ENCODE measurements around the gene KLHL2. TPM values are rescaled to one million over a fixed set of nuclear protein-coding genes. Genes with fewer than 3 reads are reported as not detected.

KLHL2 gene
- total RNA-seq, 4 donors from 2014 or later = 9.2 to 19.8 (median 12.0) TPM

DNA sequence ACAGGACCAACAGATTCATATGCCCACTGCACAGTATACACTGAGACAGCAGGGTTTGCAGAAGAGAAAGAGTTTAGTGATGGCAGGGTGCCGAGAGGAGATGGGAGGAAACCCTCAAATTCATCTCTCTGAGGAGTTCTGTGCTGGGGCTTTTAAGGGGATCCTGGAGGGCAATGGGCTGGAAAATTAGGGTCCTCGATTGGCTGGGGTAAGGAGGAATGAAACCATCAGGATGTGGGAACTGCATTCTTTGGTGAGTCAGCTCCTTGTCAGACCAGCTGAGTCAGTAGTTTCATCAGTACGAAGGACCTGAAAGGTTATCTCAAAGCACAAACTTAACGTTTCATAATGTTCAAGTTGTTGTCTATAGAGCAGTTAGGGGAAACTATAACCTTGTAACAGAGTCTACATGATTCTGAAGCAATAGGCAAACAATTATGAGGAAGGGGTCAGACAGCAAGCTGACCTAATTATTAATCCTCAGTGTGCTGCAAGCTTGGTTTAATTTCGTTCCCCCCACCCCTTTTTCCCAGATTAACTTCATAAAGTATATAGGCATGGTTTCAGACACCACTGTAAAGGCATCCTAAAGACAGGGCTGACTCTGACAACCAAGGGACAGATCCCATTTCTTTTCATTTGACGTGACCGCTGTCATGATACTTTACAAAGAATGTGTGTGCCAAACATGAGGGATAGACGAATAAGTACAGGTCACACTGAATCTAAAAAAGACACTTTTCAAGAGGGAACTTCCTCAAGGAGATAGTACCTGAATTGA lies 118.6 kb downstream of the KLHL2 start:
- in situ Hi-C loops (cut with MboI; ENCODE audit: low pct_ligation_motif_present in 1 of 4, low pct_unique_long_range_greater_than_20kb in 1 of 4, low sequenced_read_pairs in 3 of 4) (loop anchor here in 2 of 4 donors (10.0 to 25.0 kb wide), 3 partner anchors 114 to 189 kb away; partner anchors contain the start of gene KLHL2 (in 2 of the 2)), intact Hi-C loops (cut with DNase I; ENCODE audit: low total_unique reads) (no loop called here)
- Histone ChIP-seq H3K4me3 (peak overlapping the region in 1 of 4 donors; percentile 78), H3K36me3 (no peaks in the 10 kb centered on the region), H3K4me1 (peaks cover 10 to 35% (median 21%) of the 10 kb centered on the region in 4 donors), H3K9me3 (no peaks in the 10 kb centered on the region), H3K27me3 (no peaks in the 10 kb centered on the region), H3K27ac (peak overlapping the region in 1 of 4 donors; percentile 92)
- 60 to 70% methylated on average over 7 to 8 of the region's 8 CpGs for whole genome bisulfite sequencing, 2 donors (ENCODE audit: low coverage in 1 of 2)
- TF ChIP-seq POLR2AphosphoS5 (IDR thresholded peaks at IDR 0.05) = no peak
- TF ChIP-seq EP300 (IDR thresholded peaks at IDR 0.05; ENCODE audit: low read depth) = no peak
- TF ChIP-seq, protein P1, sequence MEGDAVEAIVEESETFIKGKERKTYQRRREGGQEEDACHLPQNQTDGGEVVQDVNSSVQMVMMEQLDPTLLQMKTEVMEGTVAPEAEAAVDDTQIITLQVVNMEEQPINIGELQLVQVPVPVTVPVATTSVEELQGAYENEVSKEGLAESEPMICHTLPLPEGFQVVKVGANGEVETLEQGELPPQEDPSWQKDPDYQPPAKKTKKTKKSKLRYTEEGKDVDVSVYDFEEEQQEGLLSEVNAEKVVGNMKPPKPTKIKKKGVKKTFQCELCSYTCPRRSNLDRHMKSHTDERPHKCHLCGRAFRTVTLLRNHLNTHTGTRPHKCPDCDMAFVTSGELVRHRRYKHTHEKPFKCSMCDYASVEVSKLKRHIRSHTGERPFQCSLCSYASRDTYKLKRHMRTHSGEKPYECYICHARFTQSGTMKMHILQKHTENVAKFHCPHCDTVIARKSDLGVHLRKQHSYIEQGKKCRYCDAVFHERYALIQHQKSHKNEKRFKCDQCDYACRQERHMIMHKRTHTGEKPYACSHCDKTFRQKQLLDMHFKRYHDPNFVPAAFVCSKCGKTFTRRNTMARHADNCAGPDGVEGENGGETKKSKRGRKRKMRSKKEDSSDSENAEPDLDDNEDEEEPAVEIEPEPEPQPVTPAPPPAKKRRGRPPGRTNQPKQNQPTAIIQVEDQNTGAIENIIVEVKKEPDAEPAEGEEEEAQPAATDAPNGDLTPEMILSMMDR (IDR thresholded peaks at IDR 0.05) = no peak
- no peak for TF ChIP-seq POLR2A (IDR thresholded peaks at IDR 0.05)
- no peak for DNase-seq

DNA sequence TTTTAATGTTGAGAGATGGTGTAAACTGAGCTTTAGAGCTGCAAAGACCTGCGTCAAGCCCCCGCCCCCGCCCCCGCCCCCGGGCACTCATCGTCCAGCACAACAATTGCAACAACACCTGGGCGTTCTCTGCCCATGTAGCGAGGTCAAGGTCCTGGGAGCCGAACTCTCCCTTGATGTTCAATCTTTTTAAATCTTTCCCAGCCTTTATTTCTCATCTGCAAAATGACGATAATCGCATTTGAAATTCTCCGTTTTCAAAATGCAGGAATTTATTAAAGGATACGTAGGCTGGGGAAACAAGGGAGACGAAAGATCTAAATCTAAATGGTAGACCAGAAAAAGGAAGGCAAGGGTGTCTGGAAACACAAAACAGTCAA lies 119.5 kb downstream of the KLHL2 start:
- H3K9me3 ChIP-seq = no peaks in the 10 kb centered on the region
- H3K4me3 ChIP-seq = peak overlapping the region; percentile 44 to 90 (median 82)
- no peaks in the 10 kb centered on the region for H3K36me3 ChIP-seq
- H3K27ac ChIP-seq = peak overlapping the region; percentile 85 to 92 (median 88)
- H3K27me3 ChIP-seq = no peaks in the 10 kb centered on the region
- WGBS, 2 donors (ENCODE audit: low coverage in 1 of 2) = 0% methylated on average over 5 to 14 of the region's 14 CpGs
- peak; percentile 30 for DNase-seq
- intact Hi-C loops (cut with DNase I; ENCODE audit: low total_unique reads) = no loop called here
- no peak for TF ChIP-seq POLR2AphosphoS5 (IDR thresholded peaks at IDR 0.05)
- TF ChIP-seq EP300 (IDR thresholded peaks at IDR 0.05; ENCODE audit: low read depth) = no peak
- TF ChIP-seq, protein P1 (IDR thresholded peaks at IDR 0.05) = no peak
- no peak for TF ChIP-seq POLR2A (IDR thresholded peaks at IDR 0.05)
- H3K4me1 ChIP-seq = peaks cover 10 to 44% (median 21%) of the 10 kb centered on the region in 4 donors
- in situ Hi-C loops (cut with MboI; ENCODE audit: low pct_ligation_motif_present in 1 of 4, low pct_unique_long_range_greater_than_20kb in 1 of 4, low sequenced_read_pairs in 3 of 4) = loop anchor here in 2 of 4 donors (10.0 to 25.0 kb wide), 3 partner anchors 115 to 190 kb away; partner anchors contain the start of gene KLHL2 (in 2 of the 2)

DNA sequence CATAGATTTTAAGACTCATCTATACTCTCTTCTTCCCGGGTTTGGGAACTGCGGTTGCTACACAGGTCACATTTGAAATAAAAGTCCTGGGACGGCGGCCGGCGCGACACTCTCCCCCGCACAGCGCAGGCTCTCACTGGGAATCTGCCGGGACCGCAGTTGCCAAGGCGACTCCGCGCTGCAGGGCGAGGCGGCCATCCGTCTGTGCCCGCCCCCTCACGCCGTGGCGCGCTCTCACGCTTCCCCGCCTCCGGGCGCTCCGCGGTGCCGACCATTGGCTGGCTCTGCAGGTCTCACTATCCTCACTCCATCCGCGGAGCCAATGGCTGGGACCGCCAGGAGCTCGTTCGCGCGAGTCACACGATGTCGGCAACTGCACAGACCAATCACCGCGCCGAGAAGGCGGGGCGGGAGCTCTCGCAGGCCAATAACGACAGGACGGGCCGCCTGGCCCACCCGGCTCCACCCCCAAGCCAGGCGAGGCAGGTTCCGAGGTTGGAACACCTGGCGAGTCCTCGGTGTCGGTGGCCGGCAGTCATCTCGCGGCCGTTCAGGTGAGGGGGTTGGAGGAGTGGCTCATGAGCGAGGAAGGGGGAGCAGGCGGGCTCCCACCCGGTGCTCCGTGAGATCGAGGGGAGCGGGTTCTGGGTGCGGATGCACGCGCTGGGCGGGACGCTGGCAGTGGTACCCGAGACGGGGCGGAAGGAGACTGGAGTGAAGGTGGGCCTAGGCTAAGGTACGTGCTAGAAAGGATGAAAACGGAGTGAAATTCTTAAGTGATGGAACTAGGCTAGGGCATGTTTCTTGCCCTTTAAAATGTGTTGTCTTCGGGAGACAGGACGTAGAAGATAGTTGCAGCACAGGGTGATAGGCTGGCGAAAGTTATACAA lies 120.1 kb downstream of the KLHL2 start, which contains the start of gene MSMO1:
Gene MSMO1 (plus strand): TSS at position 459 of the 890 bp plus-strand sequence. CDS start 5,702 bp downstream, outside the sequence.
- 0 to 1% methylated on average over 4 to 67 of the region's 76 CpGs for WGBS, 2 donors (ENCODE audit: low coverage in 1 of 2)
- H3K4me3 ChIP-seq = peak within 1 kb of the TSS; percentile 78 to 90 (median 86)
- in situ Hi-C loops (cut with MboI; ENCODE audit: low pct_ligation_motif_present in 1 of 4, low pct_unique_long_range_greater_than_20kb in 1 of 4, low sequenced_read_pairs in 3 of 4) = loop anchor here in 2 of 4 donors (10.0 to 25.0 kb wide), 3 partner anchors 115 to 190 kb away; partner anchors contain the start of gene KLHL2 (in 2 of the 2)
- intact Hi-C loops (cut with DNase I; ENCODE audit: low total_unique reads) = no loop called here
- peaks cover 10 to 47% (median 21%) of the 10 kb centered on the region in 4 donors for H3K4me1 ChIP-seq
- no peaks in the 10 kb centered on the region for H3K9me3 ChIP-seq
- no peaks in the 10 kb centered on the region for H3K27me3 ChIP-seq
- peak within 1 kb of the TSS; percentile 85 to 92 (median 89) for H3K27ac ChIP-seq
- TF ChIP-seq EP300 (IDR thresholded peaks at IDR 0.05; ENCODE audit: low read depth) (no peak), POLR2AphosphoS5 (IDR thresholded peaks at IDR 0.05) (peak; percentile 81 to 98 (median 87)), POLR2A (IDR thresholded peaks at IDR 0.05) (peak; percentile 78)
- TF ChIP-seq, protein P1 (IDR thresholded peaks at IDR 0.05) = no peak
- DNase-seq = peak; percentile 99
- H3K36me3 ChIP-seq = no peaks in the 10 kb centered on the region
